NT2/D1 (cell line): ENCODE data around the gene EOLA1.
"Not testable (repeated sequence)": the region's sequence is repeated elsewhere in the genome, so short reads cannot be mapped to it uniquely, and the experiment has no call there.

Experiments
- DNase-seq: peaks from one replicate; pipeline ENCODE4 v3.0.0-alpha.2; 2011; ENCODE audit warnings: low read depth, low spot score
- H3K27me3 ChIP-seq: 2 replicates; pipeline ENCODE4 v1.6.0; 2011; ENCODE audit warnings: mild to moderate bottlenecking; ENCODE audit not compliant: insufficient read length, insufficient read depth
- H3K36me3 ChIP-seq: 2 replicates; pipeline ENCODE4 v1.6.1; 2011; ENCODE audit warnings: mild to moderate bottlenecking, low read length, mixed read lengths; ENCODE audit not compliant: insufficient read depth, insufficient read length
- H3K4me1 ChIP-seq: 2 replicates; pipeline ENCODE4 v1.5.1; 2011; ENCODE audit not compliant: insufficient read depth, insufficient read length
- H3K4me3 ChIP-seq: 2 replicates; pipeline ENCODE4 v1.5.1; 2011; ENCODE audit warnings: low read depth; ENCODE audit not compliant: insufficient read length
- H3K9ac ChIP-seq: 2 replicates; pipeline ENCODE4 v1.6.0; 2011; ENCODE audit warnings: low read depth; ENCODE audit not compliant: insufficient read length
- H3K9me3 ChIP-seq: 2 replicates; pipeline ENCODE4 v1.5.1; 2011; ENCODE audit warnings: mild to moderate bottlenecking, low read length; ENCODE audit not compliant: insufficient read depth
- SUZ12 ChIP-seq: IDR thresholded peaks from 2 replicates; pipeline ENCODE4 v1.6.1; 2011; ENCODE audit not compliant: insufficient read length, insufficient read depth; ENCODE audit errors: extremely low read depth
- YY1 ChIP-seq: IDR thresholded peaks from 2 replicates; pipeline ENCODE4 v1.6.1; 2011; ENCODE audit not compliant: insufficient read length, insufficient read depth
- ZNF274 ChIP-seq: IDR thresholded peaks from 2 replicates; pipeline ENCODE4 v1.6.1; 2011; ENCODE audit warnings: mild to moderate bottlenecking, low read depth, low read length

The EOLA1 gene

GRCh38 chrX:149563359-149563758 lies 22.5 kb downstream of the EOLA1 start:
- Histone ChIP-seq H3K9ac (no peak overlapping the region), H3K36me3 (no peaks in the 10 kb centered on the region)

GRCh38 chrX:149567621-149568417 lies 27.0 kb downstream of the EOLA1 start:
- Histone ChIP-seq H3K9ac (no peak overlapping the region), H3K9me3 (no peaks in the 10 kb centered on the region; the same call in 1 of the 2 replicates), H3K4me3 (no peak overlapping the region), H3K36me3 (no peaks in the 10 kb centered on the region), H3K4me1 (no peaks in the 10 kb centered on the region), H3K27me3 (no peaks in the 10 kb centered on the region)
- TF ChIP-seq SUZ12 (no peak), YY1 (no peak), ZNF274 (no peak)
- no peak for DNase-seq

More at GRCh38 chrX:149563359-149563758, 22.5 kb downstream of the EOLA1 start:
- no peaks in the 10 kb centered on the region for H3K27me3 ChIP-seq
- no peak for DNase-seq
- H3K4me1 ChIP-seq = no peaks in the 10 kb centered on the region
- H3K9me3 ChIP-seq = no peaks in the 10 kb centered on the region; the same call in 1 of the 2 replicates
- TF ChIP-seq ZNF274 = no peak
- TF ChIP-seq SUZ12 = no peak
- no peak for TF ChIP-seq YY1
- H3K4me3 ChIP-seq = no peak overlapping the region

- TF ChIP-seq YY1 (no peak), ZNF274 (no peak)
- no peaks in the 10 kb centered on the region for H3K27me3 ChIP-seq
- no peak for DNase-seq
- H3K4me1 ChIP-seq = no peaks in the 10 kb centered on the region
- H3K9me3 ChIP-seq = no peaks in the 10 kb centered on the region
- no peak overlapping the region for H3K9ac ChIP-seq
- no peak overlapping the region for H3K4me3 ChIP-seq
- H3K36me3 ChIP-seq = no peaks in the 10 kb centered on the region
Measured at GRCh38 chrX:149568701-149569296, 28.0 kb downstream of the EOLA1 start.

GRCh38 chrX:149569770-149570169 lies 29.0 kb downstream of the EOLA1 start:
- no peak for TF ChIP-seq YY1
- no peak for TF ChIP-seq ZNF274
- TF ChIP-seq SUZ12 = no peak
- H3K27me3 ChIP-seq = no peaks in the 10 kb centered on the region
- DNase-seq = no peak
- H3K9ac ChIP-seq = no peak overlapping the region
- H3K36me3 ChIP-seq = no peaks in the 10 kb centered on the region
- H3K9me3 ChIP-seq = no peaks in the 10 kb centered on the region
- H3K4me1 ChIP-seq = no peaks in the 10 kb centered on the region
- no peak overlapping the region for H3K4me3 ChIP-seq

- H3K9ac ChIP-seq = no peak overlapping the region
- H3K9me3 ChIP-seq = no peaks in the 10 kb centered on the region
- no peaks in the 10 kb centered on the region for H3K36me3 ChIP-seq
- H3K4me3 ChIP-seq = no peak overlapping the region
- TF ChIP-seq ZNF274 (no peak), YY1 (no peak), SUZ12 (no peak)
- H3K27me3 ChIP-seq = no peaks in the 10 kb centered on the region
- H3K4me1 ChIP-seq = no peaks in the 10 kb centered on the region
- no peak for DNase-seq
Measured at GRCh38 chrX:149570668-149571067, 29.9 kb downstream of the EOLA1 start.

GRCh38 chrX:149571770-149572169 lies 31.0 kb downstream of the EOLA1 start:
- Histone ChIP-seq H3K4me1 (no peaks in the 10 kb centered on the region), H3K36me3 (no peaks in the 10 kb centered on the region), H3K27me3 (no peaks in the 10 kb centered on the region), H3K4me3 (no peak overlapping the region), H3K9me3 (no peaks in the 10 kb centered on the region), H3K9ac (no peak overlapping the region)
- no peak for TF ChIP-seq ZNF274
- no peak for TF ChIP-seq YY1
- TF ChIP-seq SUZ12 = no peak
- DNase-seq = no peak

- Histone ChIP-seq H3K9me3 (no peaks in the 10 kb centered on the region), H3K27me3 (no peaks in the 10 kb centered on the region), H3K9ac (no peak overlapping the region), H3K4me1 (no peaks in the 10 kb centered on the region), H3K36me3 (no peaks in the 10 kb centered on the region), H3K4me3 (no peak overlapping the region)
- DNase-seq = no peak
- TF ChIP-seq YY1 = no peak
- TF ChIP-seq SUZ12 = no peak
- TF ChIP-seq ZNF274 = no peak
Measured at GRCh38 chrX:149572743-149573142, 31.9 kb downstream of the EOLA1 start.

- H3K36me3 ChIP-seq, H3K9me3 ChIP-seq, H3K4me3 ChIP-seq, H3K9ac ChIP-seq, H3K4me1 ChIP-seq, H3K27me3 ChIP-seq, DNase-seq: not testable (repeated sequence)
Measured at GRCh38 chrX:149573456-149573855, 32.6 kb downstream of the EOLA1 start.

- H3K36me3 ChIP-seq, H3K9ac ChIP-seq, H3K4me3 ChIP-seq, H3K27me3 ChIP-seq, DNase-seq, H3K4me1 ChIP-seq, H3K9me3 ChIP-seq: not testable (repeated sequence)
Measured at GRCh38 chrX:149585631-149586030, 44.8 kb downstream of the EOLA1 start.

GRCh38 chrX:149587359-149587758 lies 46.5 kb downstream of the EOLA1 start, which contains the start of gene MAGEA9B:
Gene MAGEA9B, minus strand, starts transcription at chrX:149587459. Its CDS starts 4,280 bp downstream, at chrX:149583179.
- H3K36me3 ChIP-seq, H3K9me3 ChIP-seq, H3K4me3 ChIP-seq, H3K27me3 ChIP-seq, DNase-seq, H3K4me1 ChIP-seq, H3K9ac ChIP-seq: not testable (repeated sequence)

GRCh38 chrX:149590993-149591392 lies 50.2 kb downstream of the EOLA1 start:
- H3K9ac ChIP-seq, H3K27me3 ChIP-seq, H3K9me3 ChIP-seq, H3K36me3 ChIP-seq, DNase-seq, H3K4me3 ChIP-seq, H3K4me1 ChIP-seq: not testable (repeated sequence)
